GM12873 (cell line): ENCODE measurements around the gene GFAP.

Experiments used
- CTCF ChIP-seq: IDR thresholded peaks from 2 replicates; pipeline ENCODE4 v1.5.1; 2012; ENCODE audit warnings: low read depth, mild to moderate bottlenecking, moderate library complexity, low read length, control low read depth; ENCODE audit not compliant: insufficient read depth; ENCODE audit errors: missing control alignments

The GFAP gene

DNA sequence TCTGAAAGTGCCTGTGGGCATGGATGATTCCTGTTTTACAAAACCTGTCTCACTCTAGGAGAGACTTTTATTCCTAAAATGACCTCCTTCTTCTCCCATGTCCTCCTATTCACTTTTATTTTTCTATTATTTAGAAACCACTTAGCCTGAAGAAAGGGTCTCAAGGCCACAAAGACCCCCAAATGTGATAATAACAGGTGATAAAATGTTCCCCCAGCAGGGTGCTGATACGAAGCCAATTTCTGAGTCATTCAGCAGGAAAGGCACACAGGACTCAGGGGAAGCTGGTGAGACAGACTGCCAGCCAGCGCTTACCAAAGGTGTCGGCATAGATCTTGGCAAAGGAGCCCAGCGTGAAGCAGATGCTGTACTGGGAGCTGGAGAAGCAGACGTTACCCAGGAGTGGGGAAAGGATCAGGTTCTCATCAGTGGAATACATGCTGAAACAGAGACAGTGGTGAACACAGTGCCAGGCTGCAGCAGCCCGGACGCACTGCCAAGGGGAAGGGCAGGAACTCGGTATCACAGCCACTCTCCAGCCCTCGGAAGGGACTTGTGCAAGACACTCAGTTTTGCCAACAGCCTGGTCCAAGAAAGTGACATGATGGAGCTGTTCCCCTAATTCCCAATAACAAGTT lies 43.0 kb downstream of the GFAP start:
- TF ChIP-seq CTCF = no peak

DNA sequence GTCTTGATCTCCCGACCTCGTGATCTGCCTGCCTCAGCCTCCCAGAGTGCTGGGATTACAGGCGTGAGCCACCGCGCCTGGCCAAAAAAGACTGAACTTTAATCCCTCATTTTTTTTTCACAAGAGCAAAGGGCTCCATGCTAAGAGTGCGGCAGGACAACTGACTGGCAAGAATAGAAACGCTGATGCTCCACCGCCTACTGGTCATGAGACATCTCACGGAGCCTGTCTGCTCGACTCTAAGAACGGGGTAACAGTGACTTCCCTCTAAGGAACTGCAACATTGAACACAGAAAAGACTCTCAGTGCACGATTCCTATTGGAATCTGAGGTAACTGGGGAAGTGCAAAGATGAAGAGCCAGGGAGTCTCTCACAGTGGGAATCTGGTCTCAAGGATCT lies 43.7 kb downstream of the GFAP start:
- TF ChIP-seq CTCF = no peak

DNA sequence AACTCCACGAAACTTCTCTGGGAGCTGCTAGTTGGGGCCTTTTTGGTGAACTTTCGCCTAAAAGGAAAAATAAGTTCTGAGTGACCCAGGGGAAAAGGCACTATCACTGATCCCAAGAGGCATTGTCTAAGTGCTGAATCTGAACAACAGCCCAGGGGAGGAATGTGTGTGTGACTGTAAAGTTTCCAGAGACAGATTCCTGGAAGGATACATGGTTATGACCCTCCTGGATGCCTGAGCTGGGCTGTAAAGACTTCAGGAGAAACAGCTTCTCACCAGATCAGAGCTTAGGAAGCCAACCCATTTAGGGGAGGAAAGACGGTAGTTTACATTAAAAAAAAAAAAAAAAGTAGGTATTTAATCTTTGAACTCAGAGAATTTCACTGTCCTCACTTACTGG lies 47.5 kb downstream of the GFAP start:
- no peak for TF ChIP-seq CTCF

DNA sequence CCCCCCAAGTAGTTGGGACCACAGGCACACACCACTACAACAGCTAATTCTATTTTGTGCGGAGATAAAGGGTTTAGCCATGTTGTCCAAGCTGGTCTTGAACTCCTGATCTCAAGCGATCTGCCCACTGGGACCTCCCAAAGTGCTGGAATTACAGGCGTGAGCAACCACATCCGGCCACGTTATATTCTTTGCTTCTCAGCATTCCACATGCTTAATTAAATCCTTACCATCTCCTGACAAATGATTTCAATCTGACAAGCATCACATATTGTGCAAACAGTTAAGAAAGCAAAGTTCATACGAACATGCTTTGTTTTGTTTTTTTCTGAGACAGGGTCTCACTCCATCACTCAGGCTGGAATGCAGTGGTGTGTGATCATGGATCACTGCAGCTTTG lies 49.4 kb downstream of the GFAP start:
- no peak for TF ChIP-seq CTCF

GRCh38 chr17:44865231-44865660 lies 50.1 kb downstream of the GFAP start:
- TF ChIP-seq CTCF = peak; percentile 82

DNA sequence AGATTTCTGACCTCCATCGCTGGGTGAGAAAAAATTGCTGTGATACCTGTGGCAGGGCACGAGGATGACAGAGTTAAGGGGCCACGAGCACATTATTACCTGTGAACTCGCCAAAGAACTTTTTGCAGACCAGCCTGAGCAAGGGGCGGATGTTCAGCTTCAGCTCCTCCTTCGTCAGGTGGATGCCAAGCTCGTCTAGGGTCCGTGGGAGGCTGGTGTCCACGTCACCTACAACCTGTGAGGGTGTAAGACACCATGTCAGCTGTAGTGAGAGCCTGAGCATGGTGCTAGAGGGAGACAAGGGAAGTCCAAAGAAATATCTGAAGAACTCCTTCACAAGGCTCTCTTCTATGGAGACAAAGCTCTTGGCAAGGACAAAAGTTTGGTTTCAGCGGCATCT lies 50.5 kb downstream of the GFAP start:
- TF ChIP-seq CTCF = no peak

DNA sequence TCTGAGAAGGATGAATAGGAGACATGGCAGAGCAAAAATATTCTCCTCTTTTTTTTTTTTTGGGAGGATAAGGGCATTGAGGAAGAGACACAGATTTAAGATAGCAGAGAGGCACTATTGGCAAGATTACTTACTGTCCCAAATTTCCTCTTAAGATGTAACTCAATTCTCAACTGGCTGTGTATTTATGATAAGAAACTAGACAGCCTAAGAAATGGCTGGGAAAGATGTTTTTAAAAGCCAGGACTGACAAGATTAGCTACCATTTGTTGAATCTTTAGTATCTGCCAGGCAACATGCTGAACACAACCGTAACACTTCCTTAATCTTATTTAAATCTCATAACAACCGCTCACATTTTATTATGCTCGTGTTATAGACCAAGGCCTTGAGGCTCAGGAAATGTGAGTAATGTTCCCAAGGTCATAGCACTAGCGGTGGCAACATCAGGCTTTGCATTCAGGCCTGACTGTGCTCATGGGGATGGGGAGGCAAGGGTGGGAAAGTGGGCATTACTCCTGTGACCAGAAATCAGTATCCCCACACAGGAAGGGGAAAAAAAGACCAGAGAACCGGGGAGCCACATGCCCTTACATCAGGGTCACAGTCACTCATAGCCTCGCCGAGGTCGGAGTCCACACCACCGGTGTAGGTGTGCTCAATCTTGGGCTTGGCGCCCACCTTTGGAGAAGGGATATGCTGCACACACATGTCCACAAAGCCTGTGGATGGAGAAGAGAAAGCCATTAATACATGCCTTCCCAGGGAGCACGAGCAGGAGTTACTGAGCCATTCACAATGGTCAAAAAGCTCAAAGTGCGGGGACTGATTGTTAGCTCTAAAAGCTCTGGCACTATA lies 52.0 kb downstream of the GFAP start:
- TF ChIP-seq CTCF = no peak
